ENCODE data around the gene HIP1R. TPM values are rescaled to one million over a fixed set of nuclear protein-coding genes. Genes with fewer than 3 reads are reported as not detected.

The HIP1R gene
- total RNA-seq, 4 donors from 2014 or later: 27.3 to 46.3 (median 44.8) TPM

- Histone ChIP-seq H3K36me3 (peaks cover 0 to 37% (median 0%) of the 10 kb centered on the region in 3 donors), H3K27ac (peak overlapping the region in 1 of 4 donors; percentile 14), H3K4me3 (no peak overlapping the region), H3K9me3 (no peaks in the 10 kb centered on the region), H3K27me3 (no peaks in the 10 kb centered on the region), H3K4me1 (peaks cover 31 to 99% (median 54%) of the 10 kb centered on the region in 3 donors)
- DNase-seq: no peak
- intact Hi-C loops (cut with DNase I): no loop called here
- 73 to 81% methylated on average over 3 of the region's 3 CpGs for WGBS, 2 donors
- no peak for TF ChIP-seq POLR2A (IDR thresholded peaks at IDR 0.05)
- TF ChIP-seq CTCF (IDR thresholded peaks at IDR 0.05): no peak
Observed at GRCh38 chr12:122876731-122877130, 41.5 kb downstream of the HIP1R start.

- DNase-seq: no peak
- H3K36me3 ChIP-seq: peaks cover 0 to 37% (median 0%) of the 10 kb centered on the region in 3 donors
- no peak overlapping the region for H3K4me3 ChIP-seq
- H3K4me1 ChIP-seq: peaks cover 11 to 96% (median 36%) of the 10 kb centered on the region in 3 donors
- no peak for TF ChIP-seq POLR2A (IDR thresholded peaks at IDR 0.05)
- peak overlapping the region in 2 of 4 donors; percentile 6 to 37 for H3K27ac ChIP-seq
- WGBS, 2 donors: 79 to 85% methylated on average over 8 to 11 of the region's 17 CpGs
- intact Hi-C loops (cut with DNase I): no loop called here
- H3K9me3 ChIP-seq: no peaks in the 10 kb centered on the region
- H3K27me3 ChIP-seq: no peaks in the 10 kb centered on the region
Observed at GRCh38 chr12:122878780-122879612, 43.7 kb downstream of the HIP1R start.

GRCh38 chr12:122880155-122880667 is 45.0 kb downstream of the HIP1R start:
- peaks cover 0 to 37% (median 0%) of the 10 kb centered on the region in 3 donors for H3K36me3 ChIP-seq
- H3K9me3 ChIP-seq: no peaks in the 10 kb centered on the region
- no peak overlapping the region for H3K4me3 ChIP-seq
- WGBS, 2 donors: 61 to 79% methylated on average over 10 of the region's 10 CpGs
- H3K27ac ChIP-seq: peak overlapping the region in 2 of 4 donors; percentile 6 to 37
- H3K27me3 ChIP-seq: no peaks in the 10 kb centered on the region
- no peak for TF ChIP-seq CTCF (IDR thresholded peaks at IDR 0.05)
- peaks cover 14 to 96% (median 41%) of the 10 kb centered on the region in 3 donors for H3K4me1 ChIP-seq
- DNase-seq: no peak
- intact Hi-C loops (cut with DNase I): no loop called here

GRCh38 chr12:122880668-122881067 is 45.4 kb downstream of the HIP1R start:
- intact Hi-C loops (cut with DNase I): no loop called here
- Histone ChIP-seq H3K4me1 (peaks cover 14 to 93% (median 39%) of the 10 kb centered on the region in 3 donors), H3K36me3 (peaks cover 0 to 37% (median 0%) of the 10 kb centered on the region in 3 donors), H3K9me3 (no peaks in the 10 kb centered on the region), H3K4me3 (no peak overlapping the region), H3K27me3 (no peaks in the 10 kb centered on the region), H3K27ac (peak overlapping the region in 1 of 4 donors; percentile 6)
- no peak for TF ChIP-seq POLR2A (IDR thresholded peaks at IDR 0.05)
- peak in 4 of 6 experiments; percentile 5 to 31 (median 20) for TF ChIP-seq CTCF (IDR thresholded peaks at IDR 0.05)
- WGBS, 2 donors: 43 to 54% methylated on average over 7 to 8 of the region's 8 CpGs
- no peak for DNase-seq

GRCh38 chr12:122882908-122883558 is 47.8 kb downstream of the HIP1R start:
- Histone ChIP-seq H3K4me3 (no peak overlapping the region), H3K4me1 (peaks cover 26 to 93% (median 50%) of the 10 kb centered on the region in 3 donors), H3K27me3 (no peaks in the 10 kb centered on the region), H3K9me3 (no peaks in the 10 kb centered on the region), H3K27ac (peak overlapping the region in 2 of 4 donors; percentile 16 to 33), H3K36me3 (peaks cover 0 to 22% (median 0%) of the 10 kb centered on the region in 3 donors)
- no peak for TF ChIP-seq CTCF (IDR thresholded peaks at IDR 0.05)
- TF ChIP-seq POLR2A (IDR thresholded peaks at IDR 0.05): no peak
- intact Hi-C loops (cut with DNase I): no loop called here
- DNase-seq: no peak
- WGBS, 2 donors: 70 to 74% methylated on average over 11 of the region's 11 CpGs

Data from esophagus squamous epithelium (tissue), 5 donors.